NT2/D1 (cell line): Measurements from ENCODE around the gene FSD1.
A peak's percentile ranks its signal among the peaks of the same experiment; 100 is the strongest.

Source experiments
- DNase-seq: peaks from one replicate; pipeline ENCODE4 v3.0.0-alpha.2; 2011; ENCODE audit warnings: low read depth, low spot score
- H3K27me3 ChIP-seq: 2 replicates; pipeline ENCODE4 v1.6.0; 2011; ENCODE audit warnings: mild to moderate bottlenecking; ENCODE audit not compliant: insufficient read length, insufficient read depth
- H3K36me3 ChIP-seq: 2 replicates; pipeline ENCODE4 v1.6.1; 2011; ENCODE audit warnings: mild to moderate bottlenecking, low read length, mixed read lengths; ENCODE audit not compliant: insufficient read depth, insufficient read length
- H3K4me1 ChIP-seq: 2 replicates; pipeline ENCODE4 v1.5.1; 2011; ENCODE audit not compliant: insufficient read depth, insufficient read length
- H3K4me3 ChIP-seq: 2 replicates; pipeline ENCODE4 v1.5.1; 2011; ENCODE audit warnings: low read depth; ENCODE audit not compliant: insufficient read length
- H3K9ac ChIP-seq: 2 replicates; pipeline ENCODE4 v1.6.0; 2011; ENCODE audit warnings: low read depth; ENCODE audit not compliant: insufficient read length
- H3K9me3 ChIP-seq: 2 replicates; pipeline ENCODE4 v1.5.1; 2011; ENCODE audit warnings: mild to moderate bottlenecking, low read length; ENCODE audit not compliant: insufficient read depth
- SUZ12 ChIP-seq: IDR thresholded peaks from 2 replicates; pipeline ENCODE4 v1.6.1; 2011; ENCODE audit not compliant: insufficient read length, insufficient read depth; ENCODE audit errors: extremely low read depth
- YY1 ChIP-seq: IDR thresholded peaks from 2 replicates; pipeline ENCODE4 v1.6.1; 2011; ENCODE audit not compliant: insufficient read length, insufficient read depth
- ZNF274 ChIP-seq: IDR thresholded peaks from 2 replicates; pipeline ENCODE4 v1.6.1; 2011; ENCODE audit warnings: mild to moderate bottlenecking, low read depth, low read length

FSD1 gene

DNA sequence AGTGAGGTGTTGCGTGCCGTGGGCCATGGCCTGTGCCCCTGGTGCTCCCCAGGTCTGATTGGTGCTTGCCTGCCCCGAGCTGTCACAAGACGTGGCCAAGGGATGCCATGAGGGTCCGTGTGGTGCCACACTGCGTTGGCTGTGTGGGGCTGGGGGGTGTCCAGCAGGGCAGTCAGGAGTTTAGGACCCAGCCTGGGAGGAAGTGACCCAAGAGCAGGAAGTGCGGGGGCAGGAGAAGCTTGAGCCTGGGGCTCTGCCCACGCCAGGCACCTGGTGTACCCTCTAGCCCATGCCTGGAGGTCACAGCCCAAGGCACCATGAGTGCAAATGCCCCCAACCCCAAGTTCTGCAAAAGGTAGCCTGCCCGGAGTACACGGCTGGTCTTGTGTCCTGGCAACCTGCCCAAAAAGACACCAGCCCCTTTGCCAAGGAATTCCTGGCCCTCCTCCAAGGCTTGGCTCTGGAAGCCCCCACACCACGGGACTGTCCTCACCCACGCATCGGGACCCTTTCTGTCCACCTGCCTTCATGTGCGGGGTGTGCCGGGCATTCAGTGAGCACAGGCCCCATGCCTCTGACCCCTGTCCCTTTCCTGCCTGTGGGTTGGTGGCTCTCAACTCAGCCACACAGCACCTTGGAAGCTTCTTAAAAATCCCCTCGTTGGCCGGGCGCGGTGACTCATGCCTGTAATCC lies 63.9 kb downstream of the FSD1 start:
- peaks cover 35% of the 10 kb centered on the region for H3K4me1 ChIP-seq
- no peaks in the 10 kb centered on the region for H3K27me3 ChIP-seq
- no peak overlapping the region for H3K4me3 ChIP-seq
- H3K36me3 ChIP-seq, result peaks cover 73% of the 10 kb centered on the region
- TF ChIP-seq SUZ12 (no peak), ZNF274 (no peak), YY1 (no peak)
- no peak for DNase-seq
- H3K9ac ChIP-seq, result peak overlapping the region; percentile 64
- no peaks in the 10 kb centered on the region for H3K9me3 ChIP-seq

DNA sequence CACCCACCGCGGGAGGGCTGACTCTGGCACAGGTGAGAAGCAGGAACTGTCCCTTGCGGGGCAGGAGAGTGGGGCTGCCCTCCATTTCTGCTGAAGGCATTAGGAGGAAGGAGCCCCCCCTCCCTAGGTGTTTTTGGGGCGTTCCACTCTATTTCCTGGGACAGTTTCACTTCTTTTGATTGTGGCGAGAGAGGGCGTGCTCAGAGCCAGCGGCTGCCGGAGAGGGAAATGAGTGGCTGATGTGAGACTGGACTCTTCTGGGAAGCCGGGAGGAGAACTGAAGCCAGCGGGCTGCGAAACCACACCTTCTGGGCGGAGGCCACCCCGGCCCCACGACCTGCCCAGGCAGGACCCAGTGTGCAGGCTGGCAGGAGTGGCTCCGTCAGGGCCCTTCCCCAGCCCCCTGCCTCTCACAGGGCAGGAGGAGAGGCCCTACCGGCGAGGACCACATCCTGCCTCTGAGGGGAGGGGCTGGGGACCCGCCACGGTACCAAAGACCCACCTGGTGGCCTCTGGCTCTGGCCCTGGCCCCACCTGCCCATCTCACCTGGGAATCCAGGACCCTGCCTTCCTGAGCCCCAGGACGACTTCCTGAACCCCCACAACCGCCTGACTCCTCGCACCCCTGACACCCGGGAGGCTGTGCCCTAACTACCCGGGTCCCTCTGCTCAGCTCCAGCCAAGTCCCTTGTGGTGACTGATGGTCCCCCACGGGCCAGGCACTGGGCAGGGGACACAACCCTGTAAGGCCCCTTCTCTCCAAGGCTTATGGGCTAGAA lies 64.9 kb downstream of the FSD1 start:
- Histone ChIP-seq H3K4me3 (no peak overlapping the region), H3K9ac (peak overlapping the region; percentile 51)
- no peak for DNase-seq

DNA sequence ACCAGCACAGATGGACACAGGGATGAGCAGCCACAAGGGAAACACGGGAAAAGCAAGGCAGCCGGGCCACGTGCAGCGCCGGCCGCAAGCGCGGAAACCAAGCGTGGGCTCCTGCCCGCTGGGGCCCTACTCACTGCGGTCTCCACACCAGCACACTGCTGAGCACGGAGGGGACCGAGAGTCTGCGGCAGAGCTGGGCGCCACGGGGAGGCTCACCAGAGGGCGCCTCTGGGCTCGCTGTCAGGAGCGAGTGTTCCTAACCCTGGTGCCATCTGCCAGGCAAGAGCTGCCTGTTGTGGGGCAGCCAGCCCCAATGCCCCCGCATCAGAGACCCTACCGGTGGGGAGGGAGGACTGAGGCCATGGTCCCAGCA lies 65.5 kb downstream of the FSD1 start:
- Histone ChIP-seq H3K9ac (no peak overlapping the region), H3K27me3 (no peaks in the 10 kb centered on the region), H3K4me3 (no peak overlapping the region), H3K36me3 (peaks cover 67% of the 10 kb centered on the region), H3K9me3 (no peaks in the 10 kb centered on the region), H3K4me1 (peaks cover 44% of the 10 kb centered on the region)
- no peak for TF ChIP-seq SUZ12
- no peak for TF ChIP-seq ZNF274
- no peak for TF ChIP-seq YY1
- no peak for DNase-seq

More for the DNA sequence above, 64.9 kb downstream of the FSD1 start:
- Histone ChIP-seq H3K9me3 (no peaks in the 10 kb centered on the region), H3K36me3 (peaks cover 70% of the 10 kb centered on the region), H3K4me1 (peaks cover 38% of the 10 kb centered on the region), H3K27me3 (no peaks in the 10 kb centered on the region)
- TF ChIP-seq SUZ12, result no peak

DNA sequence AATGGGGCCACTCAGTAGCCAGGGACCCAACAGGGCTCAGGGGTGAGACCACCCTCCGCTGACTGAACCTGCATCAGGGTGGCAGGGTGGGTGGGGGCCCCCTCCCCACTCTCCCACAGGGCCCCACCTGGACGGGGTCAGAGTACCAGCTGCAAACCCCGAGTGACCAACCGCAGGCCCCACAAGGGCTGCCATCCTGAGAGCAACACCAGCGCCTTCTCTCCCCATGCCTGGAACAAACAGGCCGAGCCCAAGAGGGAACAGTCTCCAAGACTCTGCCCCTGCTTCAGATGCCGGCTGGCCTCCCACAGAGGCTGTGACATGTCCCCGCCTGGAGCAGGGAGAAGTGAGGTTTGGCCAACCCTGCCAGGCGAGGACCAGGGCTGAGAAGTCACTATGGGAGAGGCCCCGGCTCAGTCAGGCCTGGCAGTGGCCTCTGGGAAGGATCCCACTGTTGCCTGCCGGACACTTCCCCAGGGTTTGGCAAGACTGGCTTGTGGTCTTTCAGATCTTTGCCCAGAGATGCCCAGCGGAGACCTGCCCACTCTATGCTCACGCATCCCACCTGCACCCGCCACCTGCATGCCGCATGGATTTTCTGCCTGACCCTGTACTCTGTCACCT lies 66.1 kb downstream of the FSD1 start:
- DNase-seq, result no peak
- Histone ChIP-seq H3K9me3 (no peaks in the 10 kb centered on the region), H3K36me3 (peaks cover 61% of the 10 kb centered on the region), H3K9ac (no peak overlapping the region), H3K27me3 (no peaks in the 10 kb centered on the region), H3K4me1 (peaks cover 47% of the 10 kb centered on the region), H3K4me3 (no peak overlapping the region)
- TF ChIP-seq ZNF274 (no peak), SUZ12 (no peak), YY1 (no peak)

DNA sequence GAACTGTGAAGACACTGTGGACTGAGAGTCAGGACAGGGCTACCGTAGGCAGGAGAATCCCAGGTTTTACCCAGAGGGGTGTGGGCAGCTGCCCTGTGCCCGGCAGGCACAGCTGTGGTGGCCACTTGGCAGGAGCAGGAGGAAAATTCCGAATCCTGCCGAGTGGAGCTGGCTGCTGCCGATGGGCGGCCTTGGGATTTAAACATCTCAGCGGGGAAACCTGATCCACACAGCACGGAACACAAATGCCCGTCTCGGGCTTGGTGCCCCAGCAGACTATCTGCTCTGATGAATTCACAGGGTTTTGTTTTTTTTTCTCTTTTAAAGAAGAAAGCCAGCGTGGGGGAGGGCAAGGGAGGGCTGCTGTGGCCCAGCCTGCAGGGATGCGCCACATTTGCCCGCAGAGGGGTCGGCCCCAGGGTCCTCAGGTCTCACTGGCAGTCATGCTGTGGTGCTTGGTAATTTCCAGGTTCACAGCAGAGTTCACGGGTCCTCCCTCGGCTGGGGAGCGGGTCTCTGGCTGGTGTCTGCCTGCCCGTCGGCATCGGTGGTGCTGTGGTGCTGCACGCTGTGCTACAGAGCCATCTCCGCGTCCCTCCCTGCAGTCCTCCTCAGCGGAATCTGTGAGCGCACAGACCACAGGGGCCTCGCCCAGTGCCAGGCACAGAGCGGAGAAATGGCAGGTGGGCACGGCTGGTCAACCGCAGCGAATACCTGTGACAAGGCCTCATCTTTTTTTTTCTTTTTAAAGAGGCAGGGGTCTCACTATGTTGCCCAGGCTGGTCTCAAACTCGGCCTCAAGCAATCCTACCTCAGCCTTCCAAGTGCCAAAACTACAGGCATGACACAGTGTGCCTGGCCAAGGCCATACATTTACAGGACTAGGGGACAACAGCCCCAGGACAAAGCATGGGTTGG lies 67.1 kb downstream of the FSD1 start:
- TF ChIP-seq ZNF274 (no peak), SUZ12 (no peak), YY1 (no peak)
- peaks cover 49% of the 10 kb centered on the region for H3K4me1 ChIP-seq
- no peak overlapping the region for H3K4me3 ChIP-seq
- DNase-seq, result no peak
- H3K9me3 ChIP-seq, result no peaks in the 10 kb centered on the region
- H3K36me3 ChIP-seq, result peaks cover 51% of the 10 kb centered on the region
- H3K27me3 ChIP-seq, result no peaks in the 10 kb centered on the region
- peak overlapping the region; percentile 27 for H3K9ac ChIP-seq

DNA sequence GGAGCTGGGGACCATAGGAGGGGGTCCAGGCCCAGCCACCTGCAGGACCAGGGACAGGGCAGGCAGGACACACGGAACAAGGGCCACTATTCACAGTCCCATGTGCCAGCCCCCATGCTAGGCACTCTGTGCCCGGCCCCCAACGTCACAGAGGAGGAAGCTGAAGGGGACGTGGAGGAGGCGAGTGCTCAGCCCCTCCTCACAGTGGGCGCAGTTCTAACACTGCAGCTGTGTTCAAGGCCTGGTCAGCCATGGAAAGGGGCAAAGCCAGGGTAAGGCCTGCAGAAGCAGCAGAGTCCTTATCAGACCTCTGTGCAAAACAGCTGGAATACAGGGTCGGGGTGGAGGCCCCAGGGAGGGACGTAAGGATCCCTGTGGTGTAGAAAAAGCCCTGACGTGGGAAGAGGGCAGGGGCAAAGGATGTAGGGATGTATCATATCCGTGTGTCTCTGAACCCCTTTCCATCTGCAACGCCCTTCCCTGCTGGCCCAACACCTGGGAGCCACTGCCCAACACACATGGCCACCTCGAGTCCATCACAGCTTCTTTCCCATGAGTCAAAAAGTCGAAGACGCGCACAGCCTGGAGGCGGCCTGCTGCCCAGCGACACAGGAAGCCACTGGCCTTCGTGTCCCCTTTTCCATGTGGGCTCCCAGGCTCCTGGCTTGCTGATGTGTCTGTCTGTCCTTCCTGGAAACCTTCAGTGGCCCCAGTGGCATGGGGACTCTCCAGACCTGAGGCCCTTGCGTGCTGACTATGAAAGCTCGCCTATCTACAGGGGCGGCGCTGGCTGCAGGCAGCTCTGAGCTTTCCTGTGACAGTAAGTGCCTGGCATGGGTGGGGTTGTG lies 68.0 kb downstream of the FSD1 start:
- Histone ChIP-seq H3K27me3 (no peaks in the 10 kb centered on the region), H3K4me3 (no peak overlapping the region), H3K36me3 (peaks cover 42% of the 10 kb centered on the region), H3K9ac (peak overlapping the region; percentile 36), H3K4me1 (peaks cover 56% of the 10 kb centered on the region), H3K9me3 (no peaks in the 10 kb centered on the region)
- TF ChIP-seq YY1 (no peak), ZNF274 (no peak)
- DNase-seq, result no peak
